Stomach (tissue), 9 donors: ENCODE results near the gene ZNF580. TPM values are rescaled to one million over a fixed set of nuclear protein-coding genes. Genes with fewer than 3 reads are reported as not detected.

Experiments
- DNase-seq, 2 donors: peaks; one replicate each; pipeline versions ENCODE4 v3.0.0 to v3.0.0-alpha.2; 2013 to 2019
- H3K27ac ChIP-seq, 5 donors: fragments of 200-600 bp in 4 of 5; sonication (generic) in 4 of 5; one replicate each; pipeline ENCODE4 v1.5.1; 2013 to 2019; ENCODE audit warnings: mild to moderate bottlenecking in 1 of 5, moderate library complexity in 1 of 5
- H3K27me3 ChIP-seq, 3 donors: fragments of 200-600 bp; sonication (generic); one replicate each; pipeline ENCODE4 v1.5.1; 2017 to 2019; ENCODE audit warnings: mixed run types in 1 of 3
- H3K36me3 ChIP-seq, 4 donors: fragments of 200-600 bp; sonication (generic); 1 replicate in 3 of 4; 2 replicates in 1 of 4; pipeline ENCODE4 v1.5.1; 2016 to 2019
- H3K4me1 ChIP-seq, 4 donors: fragments of 200-600 bp; sonication (generic); one replicate each; pipeline ENCODE4 v1.5.1; 2016 to 2019
- H3K4me3 ChIP-seq, 4 donors: fragments of 200-600 bp; sonication (generic) in 3 of 4; one replicate each; pipeline ENCODE4 v1.5.1; 2016 to 2019; ENCODE audit warnings: mild to moderate bottlenecking in 1 of 4
- H3K9me3 ChIP-seq, 4 donors: fragments of 200-600 bp; sonication (generic); one replicate each; pipeline ENCODE4 v1.5.1; 2016 to 2019
- CTCF ChIP-seq, 7 experiments: fragments of 450-650 bp in 4 of 7; fragments of 200-600 bp in 3 of 7; sonication (generic) in 3 of 7; IDR thresholded peaks; one replicate each; pipeline ENCODE4 v1.5.1; 2016 to 2019; ENCODE audit warnings: antibody characterized with exemption in 7 of 7, control low read depth in 2 of 7, mild to moderate bottlenecking in 1 of 7
- EP300 ChIP-seq: sonication (generic); formaldehyde crosslinking; IDR thresholded peaks from one replicate; pipeline ENCODE4 v1.6.1; 2017; ENCODE audit warnings: antibody characterized with exemption
- POLR2A ChIP-seq, 4 donors: fragments of 450-650 bp; IDR thresholded peaks; one replicate each; pipeline ENCODE4 v1.6.1; 2016; ENCODE audit warnings: antibody characterized with exemption in 4 of 4, control low read depth in 2 of 4, mild to moderate bottlenecking in 1 of 4, moderate library complexity in 1 of 4
- POLR2AphosphoS5 ChIP-seq, 3 donors: sonication (generic); formaldehyde crosslinking; IDR thresholded peaks; one replicate each; pipeline ENCODE4 v1.6.1; 2016; ENCODE audit warnings: antibody characterized with exemption in 3 of 3
- WGBS, 5 donors: extraction: QIAGEN DNeasy Blood & Tissue Kit in 3 of 5; methylation state at CpG; one replicate each; pipeline versions ENCODE4 v1.1.5 to v1.1.7; 2013 to 2018; 5-methylcytosine and 5-hydroxymethylcytosine counted together
- intact Hi-C: fragments of 100-400 bp; cut with DNase I; formaldehyde crosslinking; loops from one replicate; pipeline ENCODE4 v1.15.1; 2023; ENCODE audit warnings: low total_unique reads
- polyA plus RNA-seq, 3 donors: library from polyadenylated mRNA; stranded (reverse); fragments of 200-250 nt; gene quantifications; one replicate each; pipeline ENCODE4 v1.2.3, GENCODE V29; 2013
- total RNA-seq, 5 donors: library from RNA; depleted of rRNA; stranded (reverse); fragments of >200 nt; gene quantifications; one replicate each; pipeline versions ENCODE4 v1.1.0 to v1.2.3, GENCODE V29; 2014 to 2016
- donor health status: healthy with polysubstance abuse.
- donor health status: Bipolar disorder and iron deficiency.
- donor health status: healthy.

Gene ZNF580
- total and polyA plus RNA-seq, 8 donors = 10.6 to 55.0 (median 19.0) TPM; not detected in 1

GRCh38 chr19:55692681-55693081 lies 51.9 kb downstream of the ZNF580 start:
- H3K36me3 ChIP-seq = peaks cover 88 to 100% (median 100%) of the 10 kb centered on the region in 4 donors
- H3K4me3 ChIP-seq = no peak overlapping the region
- DNase-seq = no peak
- H3K27me3 ChIP-seq = no peaks in the 10 kb centered on the region
- peaks cover 5 to 20% (median 16%) of the 10 kb centered on the region in 4 donors for H3K4me1 ChIP-seq
- TF ChIP-seq EP300 (no peak), POLR2AphosphoS5 (IDR thresholded peaks at IDR 0.05) (no peak), CTCF (IDR thresholded peaks at IDR 0.05) (no peak), POLR2A (IDR thresholded peaks at IDR 0.05) (no peak)
- no peaks in the 10 kb centered on the region for H3K9me3 ChIP-seq
- 87 to 94% (median 93%) methylated on average over 16 to 19 of the region's 19 CpGs for WGBS, 5 donors
- intact Hi-C loops = no loop called here
- no peak overlapping the region for H3K27ac ChIP-seq

Other genes starting within 250 kb of the ZNF580 start
- 10 to 100 TPM in 3 of 5 donors, 1 to 10 TPM in 2; 8.0 to 43.3 (median 20.2) TPM for gene UBE2S, start 233.2 kb upstream of the ZNF580 start, total RNA-seq
- gene UBE2S, start 233.2 kb upstream of the ZNF580 start, polyA plus RNA-seq = 10 to 100 TPM; 11.6 to 13.1 (median 13.1) TPM
- not detected for gene SHISA7, start 197.7 kb upstream of the ZNF580 start, total RNA-seq
- not detected for gene SHISA7, start 197.7 kb upstream of the ZNF580 start, polyA plus RNA-seq
- gene ISOC2, start 179.4 kb upstream of the ZNF580 start, total RNA-seq = 100 to 1,000 TPM in 1 of 5 donors, 10 to 100 TPM in 4; 19.8 to 348 (median 63.6) TPM
- 10 to 100 TPM; 76.7 to 80.5 (median 79.6) TPM for gene ISOC2, start 179.4 kb upstream of the ZNF580 start, polyA plus RNA-seq
- not detected for gene C19orf85, start 176.3 kb upstream of the ZNF580 start, total RNA-seq
- under 1 TPM in 1 of 3 donors, not detected in 2; 0.23 TPM for gene C19orf85, start 176.3 kb upstream of the ZNF580 start, polyA plus RNA-seq
- gene ZNF628, start 164.4 kb upstream of the ZNF580 start, total RNA-seq = 10 to 100 TPM in 1 of 5 donors, 1 to 10 TPM in 3, under 1 TPM in 1; 0.58 to 16.1 (median 5.7) TPM
- 1 to 10 TPM; 2.0 to 7.2 (median 4.3) TPM for gene ZNF628, start 164.4 kb upstream of the ZNF580 start, polyA plus RNA-seq
- gene NAT14, start 155.8 kb upstream of the ZNF580 start, total RNA-seq = 1 to 10 TPM in 2 of 5 donors, not detected in 3; 4.3 to 6.4 TPM
- gene NAT14, start 155.8 kb upstream of the ZNF580 start, polyA plus RNA-seq = 10 to 100 TPM in 2 of 3 donors, 1 to 10 TPM in 1; 8.7 to 22.1 (median 14.4) TPM
- 10 to 100 TPM in 2 of 5 donors, 1 to 10 TPM in 2, not detected in 1; 2.2 to 15.1 (median 9.8) TPM for gene SSC5D, start 152.6 kb upstream of the ZNF580 start, total RNA-seq
- under 1 TPM; 0.46 to 0.87 (median 0.80) TPM for gene SSC5D, start 152.6 kb upstream of the ZNF580 start, polyA plus RNA-seq
- not detected for gene SBK2, start 103.9 kb upstream of the ZNF580 start, total RNA-seq
- not detected for gene SBK2, start 103.9 kb upstream of the ZNF580 start, polyA plus RNA-seq
- 1 to 10 TPM in 2 of 5 donors, under 1 TPM in 1, not detected in 2; 0.37 to 6.2 (median 2.0) TPM for gene SBK3, start 95.5 kb upstream of the ZNF580 start, total RNA-seq
- gene SBK3, start 95.5 kb upstream of the ZNF580 start, polyA plus RNA-seq = under 1 TPM in 2 of 3 donors, not detected in 1; 0.20 to 0.56 TPM
- gene ZNF579, start 60.2 kb upstream of the ZNF580 start, total RNA-seq = 10 to 100 TPM in 1 of 5 donors, 1 to 10 TPM in 4; 3.1 to 12.1 (median 5.1) TPM
- 10 to 100 TPM; 10.8 to 13.0 (median 11.0) TPM for gene ZNF579, start 60.2 kb upstream of the ZNF580 start, polyA plus RNA-seq
- gene FIZ1, start 41.5 kb upstream of the ZNF580 start, total RNA-seq = 10 to 100 TPM in 1 of 5 donors, 1 to 10 TPM in 3, not detected in 1; 4.0 to 16.8 (median 6.7) TPM
- 10 to 100 TPM in 1 of 3 donors, 1 to 10 TPM in 2; 8.7 to 10.8 (median 9.4) TPM for gene FIZ1, start 41.5 kb upstream of the ZNF580 start, polyA plus RNA-seq
- gene ZNF524, start 40.7 kb upstream of the ZNF580 start, total RNA-seq = 10 to 100 TPM in 3 of 5 donors, 1 to 10 TPM in 2; 2.9 to 54.3 (median 17.4) TPM
- gene ZNF524, start 40.7 kb upstream of the ZNF580 start, polyA plus RNA-seq = 10 to 100 TPM; 61.3 to 70.7 (median 68.9) TPM
- gene ZNF865, start 35.4 kb upstream of the ZNF580 start, total RNA-seq = 10 to 100 TPM in 3 of 5 donors, 1 to 10 TPM in 2; 1.3 to 60.5 (median 11.6) TPM
- gene ZNF865, start 35.4 kb upstream of the ZNF580 start, polyA plus RNA-seq = 1 to 10 TPM; 5.3 to 6.3 (median 6.1) TPM
- gene ZNF784, start 16.4 kb upstream of the ZNF580 start, total RNA-seq = 10 to 100 TPM in 1 of 5 donors, 1 to 10 TPM in 3, not detected in 1; 1.8 to 15.1 (median 4.6) TPM
- 1 to 10 TPM; 4.2 to 6.0 (median 5.9) TPM for gene ZNF784, start 16.4 kb upstream of the ZNF580 start, polyA plus RNA-seq
- gene ZNF581, start 2.6 kb downstream of the ZNF580 start, total RNA-seq = 10 to 100 TPM in 1 of 5 donors, 1 to 10 TPM in 4; 2.2 to 14.5 (median 5.3) TPM
- 10 to 100 TPM; 14.9 to 27.8 (median 21.2) TPM for gene ZNF581, start 2.6 kb downstream of the ZNF580 start, polyA plus RNA-seq
- 10 to 100 TPM in 3 of 5 donors, 1 to 10 TPM in 2; 3.5 to 25.5 (median 13.4) TPM for gene CCDC106, start 7.2 kb downstream of the ZNF580 start, total RNA-seq
- 10 to 100 TPM; 12.0 to 19.4 (median 14.1) TPM for gene CCDC106, start 7.2 kb downstream of the ZNF580 start, polyA plus RNA-seq
- 100 to 1,000 TPM in 4 of 5 donors, 10 to 100 TPM in 1; 70.5 to 463 (median 183) TPM for gene U2AF2, start 14.0 kb downstream of the ZNF580 start, total RNA-seq
- 10 to 100 TPM; 53.2 to 91.4 (median 62.2) TPM for gene U2AF2, start 14.0 kb downstream of the ZNF580 start, polyA plus RNA-seq
- gene EPN1, start 34.2 kb downstream of the ZNF580 start, total RNA-seq = 100 to 1,000 TPM in 3 of 5 donors, 10 to 100 TPM in 2; 17.8 to 363 (median 184) TPM
- 100 to 1,000 TPM in 2 of 3 donors, 10 to 100 TPM in 1; 74.6 to 213 (median 183) TPM for gene EPN1, start 34.2 kb downstream of the ZNF580 start, polyA plus RNA-seq
- gene NLRP9, start 97.4 kb downstream of the ZNF580 start, total RNA-seq = not detected
- gene NLRP9, start 97.4 kb downstream of the ZNF580 start, polyA plus RNA-seq = not detected
- gene RFPL4A, start 118.1 kb downstream of the ZNF580 start, total RNA-seq = 1 to 10 TPM in 1 of 5 donors, not detected in 4; 1.7 TPM
- not detected for gene RFPL4A, start 118.1 kb downstream of the ZNF580 start, polyA plus RNA-seq
- gene RFPL4AL1, start 128.1 kb downstream of the ZNF580 start, total RNA-seq = not detected
- not detected for gene RFPL4AL1, start 128.1 kb downstream of the ZNF580 start, polyA plus RNA-seq
- gene NLRP11, start 191.0 kb downstream of the ZNF580 start, total RNA-seq = not detected
- gene NLRP11, start 191.0 kb downstream of the ZNF580 start, polyA plus RNA-seq = under 1 TPM in 2 of 3 donors, not detected in 1; 0.03 to 0.12 TPM
- not detected for gene NLRP4, start 195.5 kb downstream of the ZNF580 start, total RNA-seq
- under 1 TPM in 1 of 3 donors, not detected in 2; 0.23 TPM for gene NLRP4, start 195.5 kb downstream of the ZNF580 start, polyA plus RNA-seq